HG02571 (cell line): Measurements from ENCODE around the gene CAMKK1.
"Not testable (repeated sequence)": the region's sequence is repeated elsewhere in the genome, so short reads cannot be mapped to it uniquely, and the experiment has no call there.

ENCODE experiments used
- ATAC-seq: cut with Tn5 transposase; IDR thresholded peaks from one replicate; pipeline ENCODE4 v1.9.1; 2021; ENCODE audit warnings: mild to moderate bottlenecking, moderate library complexity; ENCODE audit not compliant: unreplicated experiment

CAMKK1 gene

DNA sequence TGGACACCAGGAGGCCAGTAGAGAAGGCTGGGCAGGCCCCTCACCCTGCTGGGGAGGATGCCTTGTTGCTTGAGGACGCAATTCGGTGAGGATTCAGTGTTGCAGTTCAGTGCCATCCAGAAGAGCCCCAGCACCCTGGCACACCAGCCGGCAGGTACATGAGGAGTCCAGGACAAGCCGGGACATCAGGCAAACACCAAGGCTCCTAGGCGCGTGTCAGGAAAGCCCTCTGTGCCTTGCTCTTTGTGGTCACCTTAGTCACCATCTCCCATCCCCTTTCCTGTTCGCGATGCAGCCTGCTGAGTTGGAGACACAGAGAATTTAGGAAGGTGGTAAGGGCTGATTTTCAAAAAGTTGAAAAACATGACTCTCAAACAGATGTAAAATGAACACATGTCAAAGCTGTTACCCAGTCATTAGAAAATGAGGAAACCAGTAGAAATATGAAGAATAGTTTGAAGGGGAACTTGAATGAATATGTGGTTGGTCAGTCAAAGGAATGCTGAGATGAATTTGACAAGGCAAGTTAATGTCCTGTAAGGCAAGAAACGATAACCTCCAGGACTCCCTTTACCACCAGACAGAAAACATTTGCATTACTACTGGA, 44.5 kb downstream of the CAMKK1 start:
- no peak for ATAC-seq

GRCh38 chr17:3847165-3847670, 45.6 kb downstream of the CAMKK1 start:
- ATAC-seq = no peak

DNA sequence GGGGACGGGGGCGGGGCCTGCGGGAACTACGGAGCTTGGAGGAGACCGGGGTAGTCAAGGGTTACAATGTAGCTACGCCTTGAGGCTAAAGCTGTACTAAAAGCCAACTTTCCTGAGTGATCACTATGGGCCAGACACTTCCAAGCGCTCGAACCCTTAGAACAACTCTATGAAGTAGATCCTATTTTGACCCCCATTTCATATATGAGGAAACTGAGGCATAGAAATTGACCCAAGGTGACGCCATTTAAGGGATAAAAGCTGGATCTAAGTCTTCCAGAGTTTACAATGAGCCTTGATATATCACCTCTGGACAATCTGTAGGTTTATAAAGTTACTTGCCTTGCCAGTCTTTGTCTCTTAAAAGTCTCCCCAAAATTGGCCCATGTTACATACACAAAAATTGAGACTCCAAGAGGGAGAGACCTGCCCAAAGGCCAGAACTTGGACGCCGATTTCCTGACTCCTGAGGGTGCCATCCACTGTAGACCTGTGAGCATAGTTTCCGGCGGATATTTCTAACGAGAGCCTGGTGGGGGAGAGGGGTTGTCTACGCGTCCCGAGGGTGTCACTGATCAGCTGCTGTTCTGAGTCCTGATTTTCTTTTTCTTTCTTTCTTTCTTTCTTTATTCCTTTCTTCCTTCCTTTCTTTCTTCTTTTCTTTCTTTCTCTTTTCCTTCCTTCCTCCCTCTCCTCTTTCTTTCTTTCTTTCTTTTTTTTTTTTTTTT, 46.3 kb downstream of the CAMKK1 start:
- ATAC-seq = no peak

- peak; percentile 95 for ATAC-seq
Observed at GRCh38 chr17:3845621-3846436, 47.0 kb downstream of the CAMKK1 start, which contains the start of gene NCBP3. TSS of gene NCBP3 (minus strand) at chr17:3846246. CDS start at chr17:3846223, 23 bp downstream.

DNA sequence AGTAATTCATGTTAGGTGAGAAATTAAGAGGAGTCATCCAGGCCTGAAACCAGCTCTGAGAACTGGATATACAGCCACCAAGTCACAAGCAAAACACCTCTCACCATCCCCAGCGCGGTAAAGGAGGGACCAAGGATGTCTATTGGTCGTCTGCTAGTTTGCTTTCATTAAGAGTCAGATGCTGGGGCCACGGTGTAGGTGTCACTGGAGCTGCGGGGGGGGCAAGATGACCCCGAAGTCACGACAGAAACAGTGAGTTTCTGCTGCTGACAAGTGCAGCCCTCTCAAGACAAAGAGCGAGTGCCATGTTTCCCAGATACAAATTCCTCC, 47.6 kb downstream of the CAMKK1 start:
- ATAC-seq = peak; percentile 15

GRCh38 chr17:3844556-3844955, 48.3 kb downstream of the CAMKK1 start:
- ATAC-seq = not testable (repeated sequence)

- ATAC-seq = no peak
Observed at GRCh38 chr17:3843935-3844516, 48.8 kb downstream of the CAMKK1 start.

DNA sequence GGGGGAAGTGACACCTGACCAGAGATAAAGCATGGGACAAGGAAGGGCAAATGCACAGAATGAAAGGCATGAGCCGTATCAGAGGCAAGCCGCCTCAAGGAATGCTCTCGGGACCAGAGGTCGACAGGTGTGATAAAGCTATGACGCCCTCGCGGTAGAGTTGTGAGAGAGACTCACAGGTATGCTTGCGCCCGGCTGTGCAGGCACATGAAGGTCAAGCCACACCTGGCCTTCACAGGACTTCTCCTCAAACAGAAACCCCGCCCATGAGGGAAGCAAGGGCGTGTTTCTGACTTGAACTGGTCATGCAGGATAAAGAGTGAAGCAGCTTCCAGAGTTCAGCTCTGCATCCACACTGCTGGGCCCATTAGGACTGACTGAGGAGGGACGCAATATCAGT, 54.6 kb downstream of the CAMKK1 start:
- no peak for ATAC-seq

GRCh38 chr17:3836551-3836950, 56.3 kb downstream of the CAMKK1 start:
- ATAC-seq = no peak

GRCh38 chr17:3835410-3836229, 57.2 kb downstream of the CAMKK1 start:
- ATAC-seq = no peak

GRCh38 chr17:3834811-3835210, 58.0 kb downstream of the CAMKK1 start:
- no peak for ATAC-seq

- ATAC-seq = no peak
Observed at GRCh38 chr17:3828852-3829232, 64.0 kb downstream of the CAMKK1 start.

GRCh38 chr17:3828151-3828851, 64.6 kb downstream of the CAMKK1 start:
- no peak for ATAC-seq

DNA sequence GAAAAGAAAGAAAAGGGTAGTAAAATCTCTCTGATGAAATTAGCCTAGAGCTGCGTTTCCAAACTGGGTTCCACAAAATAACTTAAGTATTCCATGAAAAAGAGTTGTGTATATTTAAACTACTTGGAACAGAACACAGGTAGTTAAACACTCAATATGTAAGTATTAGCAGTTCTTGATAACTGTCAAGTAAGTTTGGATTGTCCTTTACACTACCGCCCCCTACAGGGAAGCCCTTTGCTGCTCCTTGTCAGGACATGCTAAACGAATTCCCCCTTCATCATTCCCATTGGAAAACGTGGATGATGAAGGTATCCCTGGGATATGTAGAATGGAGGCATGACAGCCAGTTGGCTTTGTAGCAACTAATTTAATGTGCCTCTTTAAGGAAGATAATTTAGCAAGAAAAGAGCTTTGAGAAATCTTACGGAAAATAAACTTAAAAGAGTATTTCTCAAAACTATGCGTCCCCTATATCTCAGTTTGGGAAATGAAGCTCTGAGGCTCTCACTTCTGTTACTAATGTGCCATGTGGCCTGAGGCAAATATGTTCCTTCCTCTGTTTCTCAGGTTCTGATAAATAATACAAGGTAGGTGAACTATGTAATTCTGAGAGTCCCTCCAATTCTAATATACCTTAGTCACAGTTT, 65.6 kb downstream of the CAMKK1 start:
- no peak for ATAC-seq

- no peak for ATAC-seq
Observed at GRCh38 chr17:3826191-3826590, 66.7 kb downstream of the CAMKK1 start.

GRCh38 chr17:3821101-3821500, 71.8 kb downstream of the CAMKK1 start:
- no peak for ATAC-seq

DNA sequence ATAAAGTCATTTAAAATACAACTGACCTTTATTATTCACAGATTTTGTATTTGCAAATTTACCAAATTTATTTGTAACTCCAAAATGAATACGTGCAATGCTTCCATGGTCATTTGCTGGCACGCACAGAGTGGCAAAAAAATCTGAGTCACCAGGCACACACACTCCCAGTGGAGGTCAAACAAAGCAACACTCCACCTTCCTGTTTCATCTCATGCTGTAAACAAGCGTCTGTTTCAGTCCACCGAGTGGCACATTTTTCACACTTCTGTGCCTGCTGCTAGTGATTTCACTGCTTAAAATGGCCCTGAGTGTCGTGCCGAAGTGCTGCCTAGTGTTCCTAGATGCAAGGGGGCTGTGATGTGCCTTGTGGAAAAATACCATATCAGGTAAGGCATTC, 74.1 kb downstream of the CAMKK1 start:
- ATAC-seq = no peak

- no peak for ATAC-seq
Observed at GRCh38 chr17:3817851-3818605, 74.8 kb downstream of the CAMKK1 start.

- ATAC-seq = no peak
Observed at GRCh38 chr17:3815925-3816324, 76.9 kb downstream of the CAMKK1 start.
